Occipital lobe (tissue), 2 donors: ENCODE data around the gene CDCA7L. TPM values are rescaled to one million over a fixed set of nuclear protein-coding genes. Genes with fewer than 3 reads are reported as not detected.
"Not testable (repeated sequence)": the region's sequence is repeated elsewhere in the genome, so short reads cannot be mapped to it uniquely, and the experiment has no call there.

Experiments used
- DNase-seq: peaks from one replicate; lab custom pipeline; 2025; lab: John Stamatoyannopoulos, UW
- total RNA-seq: library from RNA; depleted of rRNA; stranded (reverse); fragments of >200 nt; gene quantifications from one replicate; pipeline ENCODE4 v1.2.3, GENCODE V29; 2014

CDCA7L gene
- total RNA-seq, 1 donor from 2014 or later, result 26.7 TPM

- no peak for DNase-seq
Observed at GRCh38 chr7:21911341-21911875, 34.3 kb downstream of the CDCA7L start.

- no peak for DNase-seq
Observed at GRCh38 chr7:21910253-21910652, 35.4 kb downstream of the CDCA7L start.

DNA sequence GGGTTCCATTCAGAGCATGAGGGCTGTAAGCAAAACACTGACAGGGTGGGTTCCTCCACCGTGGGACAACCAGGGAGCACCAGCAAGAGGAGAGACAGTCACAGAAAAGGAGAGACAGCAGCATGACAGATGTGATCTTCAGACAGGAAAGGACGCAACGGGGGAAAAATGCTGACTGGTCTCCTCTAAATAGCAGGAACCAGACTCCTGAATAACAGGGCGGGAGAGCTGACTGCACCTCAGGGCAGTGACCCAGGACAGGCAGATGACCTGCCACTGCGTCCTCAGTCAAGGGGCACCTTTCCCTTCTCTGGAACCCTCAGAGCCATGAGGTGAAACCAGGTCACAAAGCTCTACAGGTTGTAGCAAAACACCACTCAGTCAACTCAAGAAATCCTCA lies 37.0 kb downstream of the CDCA7L start:
- DNase-seq, result no peak

DNA sequence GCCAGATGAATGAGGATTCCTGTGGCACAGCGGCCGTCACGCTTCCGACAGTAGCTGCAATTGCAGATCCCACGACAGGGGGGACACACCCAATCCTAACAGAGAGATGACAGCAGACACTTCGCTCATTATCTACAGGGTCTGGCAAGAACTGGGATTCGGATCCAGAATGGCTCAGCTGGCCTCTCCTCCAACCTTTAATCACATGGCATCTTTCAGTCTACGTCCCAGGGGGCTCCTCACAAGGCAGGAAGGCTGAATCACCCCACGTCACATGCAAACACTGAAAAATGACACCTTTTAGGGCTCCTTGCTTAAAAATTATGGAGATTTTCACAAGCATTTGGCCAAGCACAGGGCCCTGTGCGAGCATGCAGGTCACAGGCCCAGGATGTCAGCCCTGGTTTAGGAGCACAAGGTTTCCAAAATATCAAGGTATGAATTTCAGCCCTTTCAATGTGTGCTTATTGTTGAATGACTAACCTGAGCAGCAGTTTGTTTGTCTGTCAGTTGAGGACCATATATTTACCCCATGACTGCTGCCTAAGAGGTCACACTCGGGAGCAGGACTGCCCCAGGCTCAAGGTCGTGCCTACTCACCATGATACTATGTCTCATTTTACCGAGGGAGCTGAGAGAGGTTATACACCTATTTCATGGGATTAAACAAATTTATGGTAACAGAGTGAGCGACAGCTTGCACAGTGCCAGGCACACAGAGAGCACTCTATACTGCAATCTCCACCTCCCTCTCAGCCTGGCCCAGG lies 42.5 kb downstream of the CDCA7L start:
- no peak for DNase-seq

DNA sequence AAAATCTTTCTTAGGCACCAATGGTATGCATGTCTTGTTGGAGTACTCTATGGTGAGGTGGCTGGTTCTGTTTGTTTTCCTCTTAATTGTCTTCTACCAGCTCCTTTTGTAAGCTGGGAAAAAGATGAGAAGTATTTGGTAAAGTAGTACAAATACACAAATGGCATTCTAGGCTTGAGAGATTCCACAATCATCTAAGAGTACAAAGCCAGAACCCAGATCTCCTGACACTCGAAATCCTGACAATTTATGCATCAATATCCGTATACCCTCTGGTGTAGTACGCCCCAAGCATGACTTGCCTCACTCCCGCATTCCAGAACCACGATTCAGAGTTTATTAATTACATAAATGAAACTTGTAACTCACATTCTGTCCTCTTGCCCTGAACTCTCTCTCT lies 43.5 kb downstream of the CDCA7L start:
- no peak for DNase-seq

DNA sequence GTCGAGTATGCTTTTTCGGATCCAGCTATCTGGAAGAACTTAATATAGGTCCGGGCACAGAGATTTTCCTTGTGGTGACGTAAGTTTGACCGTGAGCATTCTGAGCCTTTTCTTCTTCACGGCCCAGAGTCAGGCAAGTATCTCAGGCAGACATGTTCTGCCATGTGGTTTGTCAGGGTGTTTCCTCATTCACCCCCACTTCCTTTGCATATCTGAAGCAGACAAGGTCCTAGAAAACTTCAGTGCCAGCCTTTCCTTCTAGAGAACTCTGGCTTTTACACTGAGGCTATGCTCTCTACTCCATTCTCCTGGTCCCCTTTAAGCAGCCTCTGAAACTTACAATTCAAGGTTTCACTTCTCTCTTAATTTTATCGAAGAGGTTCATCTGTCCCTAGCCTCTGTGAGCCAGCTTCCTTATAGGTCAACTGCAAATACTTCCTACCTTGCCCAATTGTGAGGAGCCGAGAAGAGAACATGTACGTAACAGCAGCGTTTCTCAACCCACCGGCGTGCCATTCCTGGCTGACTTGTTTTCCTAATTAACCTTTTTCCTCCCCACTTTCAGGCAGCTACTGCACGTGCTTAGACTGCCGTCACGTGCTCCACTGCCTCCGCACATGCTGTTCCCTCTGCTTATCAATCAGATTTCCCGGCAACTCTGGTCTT lies 47.3 kb downstream of the CDCA7L start:
- no peak for DNase-seq

- no peak for DNase-seq
Observed at GRCh38 chr7:21893401-21893800, 52.3 kb downstream of the CDCA7L start.

- DNase-seq, result no peak
Observed at GRCh38 chr7:21891291-21891690, 54.4 kb downstream of the CDCA7L start.

DNA sequence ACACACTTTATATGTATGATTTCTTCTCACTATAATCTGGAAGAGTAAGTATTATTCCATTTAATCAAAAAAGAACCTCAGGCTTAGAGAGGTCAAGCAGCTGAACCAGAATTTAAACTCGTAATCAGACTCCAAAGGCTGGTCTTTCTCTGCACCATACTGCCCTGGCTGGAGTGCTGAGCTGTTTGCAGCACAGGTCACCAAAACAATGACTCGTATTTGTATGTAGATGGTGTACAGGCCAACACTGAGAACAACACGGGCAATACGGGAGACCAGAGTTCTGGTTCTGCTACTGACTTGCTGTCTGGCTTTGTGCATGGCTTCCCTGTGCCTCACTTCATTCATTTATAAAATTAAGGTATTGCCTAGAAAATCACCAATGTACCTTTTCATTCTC lies 57.9 kb downstream of the CDCA7L start:
- DNase-seq, result no peak

DNA sequence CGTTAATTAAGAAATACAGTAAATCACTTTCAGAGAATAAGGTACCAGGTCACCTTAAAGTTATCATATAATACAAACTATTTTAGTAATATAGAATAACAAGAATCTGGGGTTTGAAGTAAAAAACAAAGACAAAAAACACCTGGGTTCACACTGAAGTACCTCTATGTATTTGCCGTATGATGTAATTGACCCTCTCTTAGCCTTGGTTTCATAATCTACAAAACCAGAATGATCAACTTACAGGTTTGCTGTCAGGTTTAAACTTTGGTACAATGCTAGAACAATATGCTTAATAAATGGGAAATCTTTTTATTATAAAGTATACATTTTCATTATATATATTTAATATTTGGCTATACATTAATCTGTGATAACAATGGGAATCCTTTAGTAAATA lies 58.3 kb downstream of the CDCA7L start:
- no peak for DNase-seq

DNA sequence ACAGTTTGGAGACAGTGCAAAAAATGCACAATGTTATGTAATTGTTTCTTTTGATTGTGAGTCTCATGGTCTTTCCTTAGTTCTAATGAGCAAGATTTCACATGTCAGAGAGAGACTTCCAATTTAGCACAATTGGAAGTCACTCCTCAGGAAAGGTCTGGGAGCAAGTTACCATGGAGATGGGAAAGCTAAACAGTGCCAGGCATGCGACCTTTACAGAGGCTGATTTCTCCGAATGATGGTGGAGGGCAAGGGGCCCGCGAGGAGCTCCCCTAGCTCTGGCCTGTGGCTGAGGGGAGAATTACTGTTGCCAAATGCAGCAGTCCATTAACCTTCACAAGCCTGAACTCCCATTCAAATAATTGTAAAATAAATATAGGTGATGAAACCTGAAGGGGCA lies 59.3 kb downstream of the CDCA7L start:
- DNase-seq, result no peak

GRCh38 chr7:21884496-21884895 lies 61.2 kb downstream of the CDCA7L start:
- DNase-seq, result no peak

GRCh38 chr7:21883501-21883900 lies 62.2 kb downstream of the CDCA7L start:
- DNase-seq, result not testable (repeated sequence)

GRCh38 chr7:21883069-21883468 lies 62.6 kb downstream of the CDCA7L start:
- no peak for DNase-seq

DNA sequence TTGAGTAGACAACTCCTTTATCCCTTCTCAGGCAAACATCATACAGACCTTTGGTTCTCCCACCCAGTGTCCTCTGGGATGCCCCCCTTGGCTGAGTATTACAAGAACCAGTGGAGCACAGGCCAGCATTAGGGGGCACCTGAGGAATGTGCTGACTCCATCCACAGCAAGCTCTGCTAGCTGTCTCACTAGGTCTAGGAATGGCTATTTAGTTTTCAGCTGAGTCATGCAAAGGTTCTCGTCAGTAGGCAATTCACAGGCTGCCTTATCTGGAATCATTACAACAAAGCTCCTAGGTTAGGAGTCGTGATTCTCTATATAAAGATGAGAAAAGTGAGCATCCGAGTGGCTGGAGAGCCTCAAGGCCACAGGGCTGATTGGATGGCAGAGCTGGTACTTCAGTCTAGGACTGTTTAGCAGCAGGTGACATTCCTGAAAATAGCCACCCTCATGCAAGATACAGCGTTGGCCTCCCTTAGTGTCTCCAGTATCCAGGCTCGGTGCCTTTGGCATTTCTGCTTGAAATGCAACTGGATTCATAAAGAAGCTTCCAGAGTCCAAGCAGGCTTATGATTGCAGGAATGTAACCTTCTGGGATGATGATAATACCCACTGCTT lies 75.8 kb downstream of the CDCA7L start:
- DNase-seq, result no peak

- no peak for DNase-seq
Observed at GRCh38 chr7:21868576-21868850, 77.2 kb downstream of the CDCA7L start.

- no peak for DNase-seq
Observed at GRCh38 chr7:21867816-21868575, 77.7 kb downstream of the CDCA7L start.

DNA sequence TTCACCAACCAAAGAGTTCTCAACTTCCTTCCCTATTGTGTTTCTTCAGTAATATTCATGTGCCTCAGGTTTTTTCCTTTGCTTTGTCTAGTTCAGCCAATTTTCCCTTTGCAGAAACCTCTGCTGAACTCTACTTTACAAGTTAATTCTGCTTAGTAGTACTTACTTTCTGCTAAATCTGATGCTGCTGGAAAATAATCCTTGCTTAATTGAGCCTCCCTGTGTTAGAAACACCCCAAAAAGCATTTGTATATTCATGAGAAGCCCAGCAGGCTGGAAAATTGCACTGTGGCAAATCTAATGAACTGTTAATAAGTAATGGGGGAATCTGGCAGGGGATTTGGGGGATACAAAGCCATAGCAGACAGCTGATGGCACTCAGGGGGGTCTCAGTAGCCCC lies 78.5 kb downstream of the CDCA7L start:
- DNase-seq, result no peak

DNA sequence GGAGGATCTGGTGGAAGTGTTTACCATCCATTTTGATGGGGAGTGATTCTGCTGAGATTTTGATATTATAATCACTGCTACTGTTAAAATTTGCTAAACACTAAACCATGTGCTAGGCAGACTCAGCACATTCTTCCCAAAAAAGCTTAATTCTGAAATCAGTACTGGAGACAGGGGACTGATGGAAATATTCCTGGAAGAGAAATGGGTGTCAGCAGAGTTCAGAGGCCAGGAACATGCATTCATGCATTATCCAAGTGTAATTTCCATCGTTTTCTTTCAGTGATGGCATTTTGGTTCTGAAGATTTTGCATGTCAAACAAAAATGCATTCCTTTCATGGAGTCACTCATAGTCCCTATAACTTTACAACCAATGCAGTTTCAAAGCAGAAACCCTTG lies 79.0 kb downstream of the CDCA7L start:
- DNase-seq, result no peak

DNA sequence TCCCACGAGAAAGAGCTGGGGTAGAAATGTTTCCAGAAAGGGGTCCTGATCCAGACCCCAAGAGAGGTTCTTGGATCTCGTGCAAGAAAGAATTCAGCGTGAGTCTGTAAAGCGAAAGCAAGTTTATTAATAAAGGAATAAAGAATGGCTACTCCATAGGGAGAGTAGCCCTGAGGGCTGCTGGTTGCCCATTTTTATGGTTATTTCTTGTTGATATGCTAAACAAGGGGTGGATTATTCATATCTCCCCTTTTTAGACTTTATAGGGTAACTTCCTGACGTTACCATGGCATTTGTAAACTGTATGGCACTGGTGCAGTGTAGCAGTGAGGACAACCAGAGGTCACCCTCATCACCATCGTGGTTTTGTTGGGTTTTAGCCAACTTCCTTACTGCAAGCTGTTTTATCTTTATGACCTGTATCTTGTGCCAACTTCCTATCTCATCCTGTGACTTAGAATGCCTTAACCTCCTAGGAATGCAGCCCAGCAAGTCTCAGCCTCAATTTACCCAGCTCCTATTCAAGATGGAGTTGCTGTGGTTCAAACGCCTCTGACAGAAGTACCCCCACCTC lies 80.0 kb downstream of the CDCA7L start:
- DNase-seq, result not testable (repeated sequence)

GRCh38 chr7:21851559-21851967 lies 94.1 kb downstream of the CDCA7L start:
- DNase-seq, result no peak
